ENCODE data around the gene KRT9. TPM values are rescaled to one million over a fixed set of nuclear protein-coding genes. Genes with fewer than 3 reads are reported as not detected.

Gene KRT9
- total RNA-seq, 4 donors from 2014 or later = not detected

DNA sequence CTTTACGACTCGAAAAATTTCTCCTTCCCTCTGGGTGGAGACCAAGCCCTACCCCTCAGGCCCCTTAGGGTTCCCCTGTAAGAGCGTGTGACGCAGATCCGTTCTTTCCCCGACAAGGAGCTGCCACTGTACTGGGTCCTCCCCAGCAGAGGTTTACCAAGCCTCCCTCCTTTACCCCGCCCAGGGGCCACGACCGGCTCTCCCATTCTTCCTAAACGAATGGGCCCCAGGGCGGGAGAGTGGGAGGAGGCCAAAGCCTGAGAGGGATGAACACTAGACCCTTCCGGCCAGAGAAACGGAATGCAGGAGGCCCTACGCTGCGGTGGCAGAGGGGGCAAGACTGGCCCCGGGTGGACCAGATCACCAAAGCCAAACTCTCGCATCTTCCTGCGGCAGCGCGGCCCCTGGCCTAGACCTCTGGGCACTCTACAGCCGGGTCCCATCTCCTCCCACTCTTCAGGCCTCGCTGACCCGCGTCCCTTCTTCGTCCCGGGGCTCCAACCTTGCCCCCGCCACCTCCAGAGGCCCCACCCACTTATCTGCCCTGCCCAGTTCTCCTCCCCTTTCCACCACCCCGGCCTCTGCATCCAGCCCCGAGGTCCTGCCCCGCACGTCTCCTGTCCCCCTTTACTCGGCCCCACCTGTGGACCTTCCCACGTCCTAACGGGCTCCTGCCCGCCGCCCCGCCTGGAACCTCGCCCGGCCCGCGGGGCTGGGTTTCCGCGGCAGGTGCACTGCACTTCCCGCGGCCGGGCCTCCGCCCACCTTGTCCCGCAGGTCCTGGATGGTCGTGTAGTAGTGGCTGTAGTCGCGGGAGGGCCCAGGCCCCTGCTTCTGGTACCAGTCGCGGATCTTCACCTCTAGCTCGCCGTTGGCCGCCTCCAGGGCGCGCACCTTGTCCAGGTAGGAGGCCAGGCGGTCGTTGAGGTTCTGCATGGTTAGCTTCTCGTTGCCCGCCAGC, 44.5 kb downstream of the KRT9 start:
- TF ChIP-seq, protein P1, sequence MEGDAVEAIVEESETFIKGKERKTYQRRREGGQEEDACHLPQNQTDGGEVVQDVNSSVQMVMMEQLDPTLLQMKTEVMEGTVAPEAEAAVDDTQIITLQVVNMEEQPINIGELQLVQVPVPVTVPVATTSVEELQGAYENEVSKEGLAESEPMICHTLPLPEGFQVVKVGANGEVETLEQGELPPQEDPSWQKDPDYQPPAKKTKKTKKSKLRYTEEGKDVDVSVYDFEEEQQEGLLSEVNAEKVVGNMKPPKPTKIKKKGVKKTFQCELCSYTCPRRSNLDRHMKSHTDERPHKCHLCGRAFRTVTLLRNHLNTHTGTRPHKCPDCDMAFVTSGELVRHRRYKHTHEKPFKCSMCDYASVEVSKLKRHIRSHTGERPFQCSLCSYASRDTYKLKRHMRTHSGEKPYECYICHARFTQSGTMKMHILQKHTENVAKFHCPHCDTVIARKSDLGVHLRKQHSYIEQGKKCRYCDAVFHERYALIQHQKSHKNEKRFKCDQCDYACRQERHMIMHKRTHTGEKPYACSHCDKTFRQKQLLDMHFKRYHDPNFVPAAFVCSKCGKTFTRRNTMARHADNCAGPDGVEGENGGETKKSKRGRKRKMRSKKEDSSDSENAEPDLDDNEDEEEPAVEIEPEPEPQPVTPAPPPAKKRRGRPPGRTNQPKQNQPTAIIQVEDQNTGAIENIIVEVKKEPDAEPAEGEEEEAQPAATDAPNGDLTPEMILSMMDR (IDR thresholded peaks at IDR 0.05; ENCODE audit: low read depth) = no peak

DNA sequence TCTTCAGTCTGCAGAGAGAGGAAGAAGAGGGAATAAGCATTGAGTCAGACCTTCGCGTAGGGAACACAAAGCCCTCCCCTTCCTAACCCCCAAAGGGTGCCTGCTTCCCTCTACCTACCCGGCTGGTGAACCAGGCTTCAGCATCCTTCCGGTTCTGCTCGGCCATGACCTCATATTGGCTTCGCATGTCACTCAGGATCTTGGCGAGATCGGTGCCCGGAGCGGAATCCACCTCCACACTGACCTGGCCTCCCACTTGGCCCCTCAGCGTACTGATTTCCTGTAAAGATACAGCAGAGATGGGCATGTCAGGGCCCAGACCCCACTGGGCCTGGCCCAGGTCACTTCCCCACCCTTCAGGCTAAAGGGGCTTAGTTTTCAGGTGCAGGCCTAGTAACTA, 47.6 kb downstream of the KRT9 start:
- TF ChIP-seq, protein P1 (IDR thresholded peaks at IDR 0.05; ENCODE audit: low read depth) = no peak

GRCh38 chr17:41523787-41524186, 48.1 kb downstream of the KRT9 start:
- TF ChIP-seq, protein P1 (IDR thresholded peaks at IDR 0.05; ENCODE audit: low read depth) = no peak

- TF ChIP-seq, protein P1 (IDR thresholded peaks at IDR 0.05; ENCODE audit: low read depth) = no peak
These were observed 48.6 kb downstream of the KRT9 start for GRCh38 chr17:41523225-41523593.

DNA sequence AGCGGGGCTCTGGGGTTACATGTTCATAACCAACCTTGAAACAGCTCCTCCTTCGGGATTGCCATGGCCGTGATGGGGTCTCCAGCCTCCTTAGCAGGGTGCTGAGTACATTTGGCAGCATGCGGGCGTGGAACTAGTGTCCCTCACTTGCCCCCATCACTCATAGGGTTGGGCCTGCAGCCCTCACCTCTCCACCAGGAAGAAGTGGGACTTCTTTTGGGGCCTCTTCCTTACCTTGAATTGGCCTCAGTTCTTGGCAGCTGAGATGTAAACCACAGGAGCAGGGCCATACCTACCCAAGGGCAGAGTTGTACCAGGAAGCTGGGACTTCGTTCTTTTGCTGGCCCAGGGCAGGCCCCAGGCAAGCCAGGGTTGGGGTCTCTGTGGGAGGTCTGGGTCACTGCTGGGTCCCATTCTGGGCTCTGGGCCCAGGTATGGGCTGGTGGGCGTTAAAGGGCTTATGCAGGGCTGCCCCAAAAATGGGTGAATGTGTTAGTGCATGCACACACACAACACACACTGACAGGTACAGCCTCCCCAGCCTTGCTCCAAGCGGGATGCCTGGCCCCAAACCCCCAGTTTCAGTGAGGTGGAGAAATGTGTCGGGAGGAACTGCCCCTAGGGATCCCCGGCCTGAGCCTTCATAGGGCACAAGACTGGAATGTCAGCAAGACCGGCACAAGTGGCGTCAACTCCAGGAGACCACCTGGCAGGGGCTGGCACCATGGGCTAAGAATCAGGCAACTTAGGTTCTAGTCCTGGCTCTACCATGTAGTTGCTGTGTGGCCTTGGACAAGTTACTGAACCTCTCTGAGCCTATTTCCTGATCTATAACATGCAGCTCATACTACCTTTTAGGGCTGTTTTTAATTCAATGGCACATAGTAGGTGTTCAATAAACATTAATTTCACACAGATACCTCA, 49.3 kb downstream of the KRT9 start:
- TF ChIP-seq, protein P1 (IDR thresholded peaks at IDR 0.05; ENCODE audit: low read depth) = no peak

- TF ChIP-seq, protein P1 (IDR thresholded peaks at IDR 0.05; ENCODE audit: low read depth) = no peak
These were observed 50.1 kb downstream of the KRT9 start for GRCh38 chr17:41521574-41522261.

All from subcutaneous adipose tissue (tissue), 4 donors.